ENCODE measurements around the gene KXD1.

- TF ChIP-seq CTCF (IDR thresholded peaks at IDR 0.05) (peak; percentile 94 to 98 (median 95)), POLR2A (IDR thresholded peaks at IDR 0.05) (no peak), EP300 (IDR thresholded peaks at IDR 0.05) (no peak)
Observed at GRCh38 chr19:18594096-18594823, 36.6 kb downstream of the KXD1 start.
